ENCODE measurements around the gene SERPINF2. TPM values are rescaled to one million over a fixed set of nuclear protein-coding genes. Genes with fewer than 3 reads are reported as not detected.
A peak's percentile ranks its signal among the peaks of the same experiment; 100 is the strongest.

SERPINF2 gene
- total RNA-seq, 4 donors from 2014 or later = 0.85 to 6.4 (median 4.3) TPM

GRCh38 chr17:1800240-1800639 is 57.6 kb downstream of the SERPINF2 start:
- no peaks in the 10 kb centered on the region for H3K9me3 ChIP-seq
- H3K27me3 ChIP-seq = no peaks in the 10 kb centered on the region
- ATAC-seq (peak; percentile 65 to 68), DNase-seq (peak; percentile 67 to 82)
- H3K4me1 ChIP-seq = peaks cover 44 to 45% of the 10 kb centered on the region in 2 donors
- peak in 1 of 5 experiments; percentile 15 for TF ChIP-seq CTCF (IDR thresholded peaks at IDR 0.05 in 4 of 5, conservative IDR thresholded peaks at IDR 0.05 in 1 of 5)
- TF ChIP-seq POLR2A (IDR thresholded peaks at IDR 0.05) = no peak
- H3K36me3 ChIP-seq = peaks cover 0 to 13% of the 10 kb centered on the region in 2 donors
- in situ Hi-C loops (cut with MboI; ENCODE audit: low sequenced_read_pairs in 4 of 4) = no loop called here
- H3K27ac ChIP-seq = peak overlapping the region; percentile 90 to 97 (median 96)
- no peak overlapping the region for H3K4me3 ChIP-seq
- intact Hi-C loops (cut with DNase I; ENCODE audit: low total_unique reads) = no loop called here

GRCh38 chr17:1800712-1801111 is 58.0 kb downstream of the SERPINF2 start:
- Histone ChIP-seq H3K36me3 (peaks cover 0 to 13% of the 10 kb centered on the region in 2 donors), H3K4me3 (no peak overlapping the region), H3K9me3 (no peaks in the 10 kb centered on the region), H3K27ac (peak overlapping the region; percentile 90 to 97 (median 96)), H3K27me3 (no peaks in the 10 kb centered on the region), H3K4me1 (peaks cover 39 to 41% of the 10 kb centered on the region in 2 donors)
- ATAC-seq (no peak), DNase-seq (no peak)
- in situ Hi-C loops (cut with MboI; ENCODE audit: low sequenced_read_pairs in 4 of 4) (no loop called here), intact Hi-C loops (cut with DNase I; ENCODE audit: low total_unique reads) (no loop called here)
- TF ChIP-seq POLR2A (IDR thresholded peaks at IDR 0.05) (no peak), CTCF (IDR thresholded peaks at IDR 0.05 in 4 of 5, conservative IDR thresholded peaks at IDR 0.05 in 1 of 5) (no peak)

- Histone ChIP-seq H3K27ac (peak overlapping the region; percentile 90 to 97 (median 96)), H3K36me3 (peaks cover 0 to 20% of the 10 kb centered on the region in 2 donors), H3K27me3 (no peaks in the 10 kb centered on the region), H3K4me1 (peaks cover 23 to 24% of the 10 kb centered on the region in 2 donors), H3K9me3 (no peaks in the 10 kb centered on the region), H3K4me3 (no peak overlapping the region)
- DNase-seq (no peak), ATAC-seq (no peak)
- in situ Hi-C loops (cut with MboI; ENCODE audit: low sequenced_read_pairs in 4 of 4) = no loop called here
- TF ChIP-seq CTCF (IDR thresholded peaks at IDR 0.05 in 4 of 5, conservative IDR thresholded peaks at IDR 0.05 in 1 of 5) (no peak), POLR2A (IDR thresholded peaks at IDR 0.05) (no peak)
- intact Hi-C loops (cut with DNase I; ENCODE audit: low total_unique reads) = no loop called here
Observed at GRCh38 chr17:1802429-1802828, 59.8 kb downstream of the SERPINF2 start.

- DNase-seq (peak in 1 of 2 donors; percentile 55), ATAC-seq (peak; percentile 65 to 67)
- in situ Hi-C loops (cut with MboI; ENCODE audit: low sequenced_read_pairs in 4 of 4) (no loop called here), intact Hi-C loops (cut with DNase I; ENCODE audit: low total_unique reads) (no loop called here)
- TF ChIP-seq POLR2A (IDR thresholded peaks at IDR 0.05) (peak in 1 of 2 donors; percentile 19), CTCF (IDR thresholded peaks at IDR 0.05 in 4 of 5, conservative IDR thresholded peaks at IDR 0.05 in 1 of 5) (no peak)
- Histone ChIP-seq H3K4me3 (no peak overlapping the region), H3K9me3 (no peaks in the 10 kb centered on the region), H3K27ac (peak overlapping the region; percentile 90 to 97 (median 96)), H3K36me3 (peaks cover 0 to 20% of the 10 kb centered on the region in 2 donors), H3K27me3 (no peaks in the 10 kb centered on the region), H3K4me1 (peaks cover 16 to 17% of the 10 kb centered on the region in 2 donors)
Observed at GRCh38 chr17:1803280-1803679, 60.6 kb downstream of the SERPINF2 start.

MicroRNAs encoded within 50 kb of the gene (microRNA counts, 767-probe panel; counts per million panel counts)
- 11,452 to 11,817 counts per million in 2 donors for microRNA hsa-miR-22-3p

Other genes starting within 250 kb of the SERPINF2 start
- 100 to 1,000 TPM; 102 to 196 (median 114) TPM for gene INPP5K, start 226.3 kb upstream of the SERPINF2 start, total RNA-seq
- 10 to 100 TPM in 3 of 4 donors, 1 to 10 TPM in 1; 9.4 to 24.3 (median 19.6) TPM for gene PITPNA, start 180.1 kb upstream of the SERPINF2 start, total RNA-seq
- 10 to 100 TPM; 26.9 to 96.9 (median 55.2) TPM for gene SLC43A2, start 114.0 kb upstream of the SERPINF2 start, total RNA-seq
- 10 to 100 TPM in 1 of 4 donors, 1 to 10 TPM in 3; 4.1 to 15.1 (median 5.7) TPM for gene SCARF1, start 97.1 kb upstream of the SERPINF2 start, total RNA-seq
- gene RILP, start 93.0 kb upstream of the SERPINF2 start, total RNA-seq = 10 to 100 TPM; 45.5 to 94.7 (median 58.9) TPM
- gene PRPF8, start 58.0 kb upstream of the SERPINF2 start, total RNA-seq = 100 to 1,000 TPM; 127 to 261 (median 195) TPM
- gene TLCD2, start 32.5 kb upstream of the SERPINF2 start, total RNA-seq = under 1 TPM; 0.66 to 0.95 (median 0.85) TPM
- 10 to 100 TPM; 22.3 to 61.1 (median 42.7) TPM for gene WDR81, start 18.2 kb upstream of the SERPINF2 start, total RNA-seq
- gene SERPINF1, start 19.2 kb downstream of the SERPINF2 start, total RNA-seq = 100 to 1,000 TPM; 554 to 698 (median 631) TPM
- gene SMYD4, start 87.0 kb downstream of the SERPINF2 start, total RNA-seq = 10 to 100 TPM; 15.1 to 18.1 (median 16.7) TPM
- gene RPA1, start 87.1 kb downstream of the SERPINF2 start, total RNA-seq = 10 to 100 TPM; 26.5 to 46.8 (median 34.9) TPM